Measurements from ENCODE around the gene GRIA1.

Gene GRIA1

GRCh38 chr5:153658606-153659005, 168.1 kb downstream of the GRIA1 start:
- no peak for DNase-seq (ENCODE audit: low read depth)

GRCh38 chr5:153659039-153659736, 168.7 kb downstream of the GRIA1 start:
- no peak for DNase-seq (ENCODE audit: low read depth)

GRCh38 chr5:153660919-153661318, 170.4 kb downstream of the GRIA1 start:
- no peak for DNase-seq (ENCODE audit: low read depth)

GRCh38 chr5:153661897-153662296, 171.4 kb downstream of the GRIA1 start:
- DNase-seq (ENCODE audit: low read depth) = no peak

GRCh38 chr5:153670101-153670500, 179.6 kb downstream of the GRIA1 start:
- no peak for DNase-seq (ENCODE audit: low read depth)

GRCh38 chr5:153671653-153672346, 181.3 kb downstream of the GRIA1 start:
- DNase-seq (ENCODE audit: low read depth) = no peak

- DNase-seq (ENCODE audit: low read depth) = no peak
These were observed 182.0 kb downstream of the GRIA1 start for GRCh38 chr5:153672347-153673090.

- DNase-seq (ENCODE audit: low read depth) = no peak
These were observed 183.9 kb downstream of the GRIA1 start for GRCh38 chr5:153674356-153674755.

- no peak for DNase-seq (ENCODE audit: low read depth)
These were observed 185.9 kb downstream of the GRIA1 start for GRCh38 chr5:153676406-153676805.

- no peak for DNase-seq (ENCODE audit: low read depth)
These were observed 186.4 kb downstream of the GRIA1 start for GRCh38 chr5:153676821-153677220.

- DNase-seq (ENCODE audit: low read depth) = no peak
These were observed 188.3 kb downstream of the GRIA1 start for GRCh38 chr5:153678617-153679329.

GRCh38 chr5:153690236-153690635, 199.8 kb downstream of the GRIA1 start:
- no peak for DNase-seq (ENCODE audit: low read depth)

GRCh38 chr5:153696256-153696655, 205.8 kb downstream of the GRIA1 start:
- no peak for DNase-seq (ENCODE audit: low read depth)

GRCh38 chr5:153699035-153699434, 208.6 kb downstream of the GRIA1 start:
- no peak for DNase-seq (ENCODE audit: low read depth)

GRCh38 chr5:153700940-153701339, 210.5 kb downstream of the GRIA1 start:
- DNase-seq (ENCODE audit: low read depth) = no peak

GRCh38 chr5:153702265-153702664, 211.8 kb downstream of the GRIA1 start:
- DNase-seq (ENCODE audit: low read depth) = no peak

- DNase-seq (ENCODE audit: low read depth) = no peak
These were observed 213.6 kb downstream of the GRIA1 start for GRCh38 chr5:153704110-153704509.

GRCh38 chr5:153707626-153708025, 217.2 kb downstream of the GRIA1 start:
- DNase-seq (ENCODE audit: low read depth) = no peak

GRCh38 chr5:153711755-153712154, 221.3 kb downstream of the GRIA1 start:
- DNase-seq (ENCODE audit: low read depth) = no peak

- no peak for DNase-seq (ENCODE audit: low read depth)
These were observed 222.5 kb downstream of the GRIA1 start for GRCh38 chr5:153712946-153713345.

- DNase-seq (ENCODE audit: low read depth) = no peak
These were observed 223.5 kb downstream of the GRIA1 start for GRCh38 chr5:153713943-153714342.

GRCh38 chr5:153714798-153715197, 224.3 kb downstream of the GRIA1 start:
- no peak for DNase-seq (ENCODE audit: low read depth)

Data from fibroblast of gingiva (primary cell).